Measurements from ENCODE around the gene FIZ1. TPM values are rescaled to one million over a fixed set of nuclear protein-coding genes. Genes with fewer than 3 reads are reported as not detected.
A peak's percentile ranks its signal among the peaks of the same experiment; 100 is the strongest.

FIZ1 gene
- total RNA-seq, 1 donor from 2014 or later, result 3.9 TPM

DNA sequence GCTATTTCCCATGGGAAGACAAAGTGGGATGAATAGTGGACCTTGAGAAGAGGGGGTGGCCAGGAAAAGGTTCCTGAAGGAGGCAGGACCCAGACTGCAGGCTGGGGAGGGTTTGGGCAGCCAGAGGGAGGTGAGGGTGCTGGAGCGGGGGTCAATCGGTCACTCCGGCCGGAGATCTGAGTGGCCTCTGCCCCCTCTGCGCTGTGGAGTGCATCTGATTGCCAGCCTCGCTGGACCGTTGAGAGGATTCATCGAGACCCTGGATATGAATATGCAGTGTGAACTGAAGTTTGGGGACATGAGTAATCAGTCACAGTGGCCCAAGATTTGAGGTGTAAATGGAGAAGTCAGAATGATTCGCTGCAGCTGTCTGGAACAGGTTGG is 36.0 kb upstream of the FIZ1 start:
- no peak for DNase-seq

- no peak for DNase-seq
Measured at GRCh38 chr19:55633861-55634260, 34.5 kb upstream of the FIZ1 start.

GRCh38 chr19:55632463-55632834 is 33.1 kb upstream of the FIZ1 start:
- peak; percentile 99 for DNase-seq

DNA sequence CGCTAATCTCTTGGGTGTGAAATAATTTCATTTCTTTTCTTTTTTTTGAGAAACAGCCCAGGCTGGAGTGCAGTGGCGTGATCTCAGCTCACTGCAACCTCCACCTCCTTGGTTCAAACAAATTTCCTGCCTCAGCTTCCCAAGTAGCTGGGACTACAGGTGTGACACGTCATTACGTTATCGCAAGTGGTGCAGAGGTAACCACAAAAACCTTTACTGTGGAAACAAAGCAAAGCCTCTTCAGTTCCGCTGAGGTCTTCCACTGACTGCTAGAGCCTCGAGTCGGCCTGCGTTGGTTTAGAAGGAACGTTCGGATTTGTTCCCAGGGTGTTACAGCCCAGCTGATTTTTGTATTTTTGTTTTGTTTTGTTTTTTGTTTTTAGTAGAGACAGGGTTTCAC is 27.0 kb upstream of the FIZ1 start:
- DNase-seq, result no peak

- no peak for DNase-seq
Measured at GRCh38 chr19:55625004-55625326, 25.6 kb upstream of the FIZ1 start.

DNA sequence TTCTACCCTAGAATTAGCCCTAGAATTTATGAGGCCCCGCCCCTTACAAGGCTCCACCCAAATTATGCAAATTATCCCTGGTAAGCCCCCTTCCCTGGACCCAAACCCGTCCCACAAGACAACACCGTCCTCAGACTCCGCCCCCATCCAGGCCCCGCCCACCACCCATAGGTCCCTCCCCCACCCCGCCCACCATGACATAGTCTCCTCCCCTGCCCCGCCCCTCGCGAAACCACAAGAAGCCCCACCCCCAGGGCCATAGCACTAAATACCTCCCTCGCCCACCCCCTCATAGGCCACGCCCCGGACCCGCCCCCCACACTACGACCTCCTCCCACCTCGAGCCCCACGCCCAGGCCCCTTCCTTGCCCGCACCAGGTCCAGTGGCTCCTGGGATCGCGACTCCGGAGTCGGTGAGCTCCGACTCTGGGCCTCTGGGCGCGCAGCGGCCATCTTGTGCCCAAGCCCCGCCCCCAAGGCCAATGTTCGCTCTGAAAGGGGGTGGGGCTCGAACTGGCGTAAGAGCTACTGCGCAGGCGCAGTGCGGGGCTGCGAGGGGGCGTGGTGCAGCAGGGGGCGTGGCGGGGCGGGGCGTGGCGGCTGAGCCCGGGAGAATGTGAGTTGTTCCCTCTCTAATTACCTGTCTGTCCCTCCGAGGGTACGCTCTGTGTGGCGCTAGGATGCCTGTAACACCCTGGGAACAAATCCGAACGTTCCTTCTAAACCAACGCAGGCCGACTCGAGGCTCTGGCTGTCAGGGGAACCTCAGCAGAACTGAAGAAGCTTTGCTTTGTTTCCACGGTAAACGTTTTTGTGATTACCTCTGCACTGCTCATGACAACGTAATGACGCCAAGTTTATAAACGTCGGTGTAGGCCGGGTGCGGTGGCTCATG is 25.0 kb upstream of the FIZ1 start, which contains the start of gene ZNF784:
ZNF784 (minus strand) TSS at position 458 of the 895 bp plus-strand sequence; CDS start at position 453, 5 bp downstream.
- DNase-seq, result peak; percentile 96

- no peak for DNase-seq
Measured at GRCh38 chr19:55623561-55623960, 24.2 kb upstream of the FIZ1 start.

DNA sequence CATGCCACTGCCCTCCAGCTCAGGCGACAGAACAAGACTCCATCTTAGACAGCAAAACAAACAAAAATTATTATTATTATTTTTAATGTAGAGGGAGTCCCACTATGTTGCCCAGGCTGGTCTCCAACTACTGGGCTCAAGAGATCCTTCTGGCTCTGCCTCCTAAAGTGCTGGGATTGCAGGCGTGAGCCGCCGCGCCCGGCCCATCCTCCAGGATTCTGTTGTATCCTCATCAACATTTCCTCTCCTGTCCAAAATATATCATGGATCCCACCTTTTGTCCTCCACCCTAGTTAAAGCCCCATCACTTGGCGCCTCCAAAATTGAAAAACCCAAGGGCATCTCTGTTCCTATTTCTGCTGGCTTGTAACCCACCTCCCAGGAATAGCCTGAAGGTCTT is 23.8 kb upstream of the FIZ1 start:
- no peak for DNase-seq

DNA sequence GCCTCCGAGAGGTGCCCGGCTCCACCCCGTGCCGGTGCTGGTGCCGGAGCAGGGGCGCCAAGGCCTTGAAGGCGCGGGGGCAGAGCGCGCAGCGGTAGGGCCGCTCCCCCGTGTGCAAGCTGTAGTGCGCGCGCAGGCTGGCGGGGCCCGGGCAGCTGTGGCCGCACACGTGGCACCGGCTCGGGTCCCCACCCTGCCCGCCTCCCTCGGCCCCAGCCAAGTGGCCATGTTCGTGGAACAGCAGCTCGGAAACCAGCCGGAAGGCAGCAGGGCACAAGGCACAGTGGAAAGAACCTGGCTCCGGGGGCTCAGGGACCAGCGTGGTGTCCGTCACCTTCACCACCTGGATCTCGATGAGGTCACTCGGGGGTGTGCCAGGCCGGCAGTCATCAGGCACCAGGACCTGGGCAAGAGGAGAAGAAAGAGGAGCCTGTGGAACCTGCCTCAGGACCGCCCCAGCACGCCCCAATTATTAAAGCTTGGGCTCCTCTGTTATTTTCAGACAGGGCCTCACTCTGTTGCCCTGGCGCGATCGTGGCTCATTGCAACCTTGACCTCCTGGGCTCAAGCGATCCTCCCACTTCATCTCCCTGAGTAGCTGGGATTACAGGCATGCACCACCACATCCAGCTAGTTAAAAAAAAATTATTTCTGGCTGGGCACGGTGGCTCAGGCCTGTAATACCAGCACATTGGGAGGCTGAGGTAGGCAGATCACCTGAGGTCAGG is 23.1 kb upstream of the FIZ1 start:
- no peak for DNase-seq

- DNase-seq, result no peak
Measured at GRCh38 chr19:55621673-55622231, 22.4 kb upstream of the FIZ1 start.

DNA sequence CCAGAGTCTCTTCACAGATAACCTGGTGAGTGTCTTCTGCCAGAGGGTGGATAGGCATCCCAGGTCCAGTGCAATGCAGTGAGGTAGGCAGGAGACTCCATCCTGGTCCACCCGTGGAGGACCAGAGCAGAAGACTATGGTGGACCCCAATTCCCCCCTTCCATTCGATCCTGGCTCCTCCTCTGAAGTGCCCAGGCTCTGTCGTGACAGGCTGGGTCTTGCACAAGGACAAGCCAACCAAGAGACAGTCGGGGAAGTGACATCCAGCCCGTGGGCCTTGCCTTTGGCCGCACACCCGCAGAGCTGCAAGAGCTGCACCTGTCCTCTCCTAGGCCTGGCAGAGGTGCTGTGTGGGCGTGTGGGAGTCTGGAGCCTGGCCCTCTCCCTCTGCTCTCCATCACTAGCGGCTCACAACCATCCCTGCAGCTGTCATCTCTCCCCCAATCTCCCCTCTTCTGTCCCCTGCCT is 21.9 kb upstream of the FIZ1 start:
- DNase-seq, result no peak

- no peak for DNase-seq
Measured at GRCh38 chr19:55620410-55621204, 21.3 kb upstream of the FIZ1 start.

DNA sequence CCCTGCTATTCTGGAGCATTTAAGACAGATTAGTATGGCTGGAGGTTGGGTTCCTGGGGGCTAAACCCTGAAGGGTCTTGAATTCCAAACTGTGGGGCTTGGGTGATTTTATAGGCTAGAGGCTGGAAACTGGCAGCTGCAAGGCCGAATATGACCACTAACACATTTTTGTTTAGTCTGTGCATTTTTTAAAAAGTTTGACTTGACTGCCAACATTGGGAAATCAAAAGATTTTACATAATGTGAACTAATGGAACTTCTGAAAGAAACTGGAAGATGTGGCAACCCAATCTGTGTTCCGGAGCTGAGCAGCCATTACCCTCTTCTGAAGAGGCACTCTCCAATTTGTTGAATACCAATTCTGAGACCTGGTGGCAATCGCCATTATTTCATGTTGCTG is 20.0 kb upstream of the FIZ1 start:
- no peak for DNase-seq

DNA sequence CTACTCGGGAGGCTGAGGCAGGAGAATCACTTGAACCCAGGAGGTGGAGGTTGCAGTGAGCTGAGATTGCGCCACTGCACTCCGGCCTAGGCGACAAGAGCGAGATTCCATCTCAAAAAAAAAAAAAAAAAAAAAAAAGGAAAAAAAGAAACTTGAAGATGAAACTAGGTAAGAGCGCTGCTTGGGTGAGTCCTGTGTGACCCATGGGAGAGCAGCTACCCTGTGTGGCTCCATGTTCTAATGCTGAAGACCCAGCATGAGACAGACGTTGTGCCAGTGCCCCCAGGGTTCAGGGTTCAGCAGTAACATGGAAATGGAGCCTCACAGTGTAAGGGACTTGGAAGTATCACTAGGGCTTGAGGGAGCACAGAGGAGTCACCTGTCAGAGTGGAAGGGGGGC is 19.1 kb upstream of the FIZ1 start:
- no peak for DNase-seq

DNA sequence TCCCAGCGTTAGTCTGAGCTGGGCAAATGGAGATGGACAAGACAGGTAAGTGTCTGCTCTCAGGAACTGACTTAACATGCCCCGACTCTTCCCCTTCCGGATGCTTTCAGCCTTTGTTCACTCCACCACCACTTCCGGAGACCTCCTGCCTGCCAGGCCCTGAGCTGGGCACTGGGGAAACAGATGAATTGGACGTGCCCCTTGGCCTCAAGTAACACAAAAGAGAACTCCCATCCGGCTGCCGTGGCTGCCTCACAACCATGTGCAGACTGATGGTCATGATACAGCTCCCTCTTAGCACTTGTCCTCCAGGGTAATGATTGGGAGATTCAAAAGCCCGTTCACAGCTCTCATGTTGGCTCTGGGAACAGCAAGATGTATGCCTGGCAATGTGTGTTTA is 18.1 kb upstream of the FIZ1 start:
- DNase-seq, result peak; percentile 52

GRCh38 chr19:55616395-55616875 is 17.1 kb upstream of the FIZ1 start:
- no peak for DNase-seq

- no peak for DNase-seq
Measured at GRCh38 chr19:55615543-55616394, 16.5 kb upstream of the FIZ1 start.

DNA sequence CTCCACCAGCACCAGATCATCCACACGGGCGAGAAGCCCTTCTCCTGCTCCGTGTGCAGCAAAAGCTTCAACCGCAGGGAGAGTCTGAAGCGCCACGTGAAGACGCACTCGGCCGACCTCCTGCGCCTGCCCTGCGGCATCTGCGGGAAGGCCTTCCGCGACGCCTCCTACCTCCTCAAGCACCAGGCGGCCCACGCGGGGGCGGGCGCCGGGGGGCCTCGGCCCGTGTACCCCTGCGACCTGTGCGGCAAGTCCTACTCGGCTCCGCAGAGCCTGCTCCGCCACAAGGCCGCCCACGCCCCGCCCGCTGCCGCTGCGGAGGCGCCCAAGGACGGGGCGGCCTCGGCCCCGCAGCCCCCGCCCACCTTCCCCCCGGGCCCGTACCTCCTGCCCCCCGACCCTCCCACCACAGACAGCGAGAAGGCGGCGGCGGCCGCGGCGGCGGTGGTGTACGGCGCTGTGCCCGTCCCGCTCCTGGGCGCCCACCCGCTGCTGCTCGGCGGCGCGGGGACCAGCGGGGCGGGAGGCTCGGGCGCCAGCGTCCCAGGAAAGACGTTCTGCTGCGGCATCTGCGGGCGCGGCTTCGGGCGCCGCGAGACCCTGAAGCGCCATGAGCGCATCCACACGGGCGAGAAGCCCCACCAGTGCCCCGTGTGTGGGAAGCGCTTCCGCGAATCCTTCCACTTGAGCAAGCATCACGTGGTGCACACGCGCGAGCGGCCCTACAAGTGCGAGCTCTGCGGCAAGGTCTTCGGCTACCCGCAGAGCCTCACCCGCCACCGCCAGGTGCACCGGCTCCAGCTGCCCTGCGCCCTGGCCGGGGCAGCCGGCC is 15.6 kb upstream of the FIZ1 start:
- no peak for DNase-seq

- no peak for DNase-seq
Measured at GRCh38 chr19:55613930-55614710, 14.8 kb upstream of the FIZ1 start.

- DNase-seq, result no peak
Measured at GRCh38 chr19:55613396-55613795, 14.1 kb upstream of the FIZ1 start.

Measured in dermis blood vessel endothelial cell (primary cell).